ENCODE data around the gene ARMC9.

ARMC9 gene

GRCh38 chr2:231228974-231229529, 30.6 kb downstream of the ARMC9 start:
- no peak for ATAC-seq

GRCh38 chr2:231235217-231235616, 36.8 kb downstream of the ARMC9 start:
- TF ChIP-seq ZNF70 (CRISPR knock-in tag; IDR thresholded peaks at IDR 0.05) (no peak), ESRRG (CRISPR knock-in tag; IDR thresholded peaks at IDR 0.05) (no peak), CREB5 (CRISPR knock-in tag; IDR thresholded peaks at IDR 0.05; ENCODE audit: low read depth) (no peak), RARB (CRISPR knock-in tag; IDR thresholded peaks at IDR 0.05) (no peak), SNAI2 (CRISPR knock-in tag; IDR thresholded peaks at IDR 0.05) (no peak), ZNF8 (CRISPR knock-in tag; IDR thresholded peaks at IDR 0.05) (no peak), OSR1 (CRISPR knock-in tag; IDR thresholded peaks at IDR 0.05) (no peak)
- no peak for ATAC-seq

More at GRCh38 chr2:231228974-231229529, 30.6 kb downstream of the ARMC9 start:
- 0 out of 2 replicates have a peak, but pooled peaks have one; percentile 19 for TF ChIP-seq SNAI2 (CRISPR knock-in tag; IDR thresholded peaks at IDR 0.05)
- no peak for TF ChIP-seq RARB (CRISPR knock-in tag; IDR thresholded peaks at IDR 0.05)
- peak; percentile 62 for TF ChIP-seq ISL1 (CRISPR knock-in tag; IDR thresholded peaks at IDR 0.05)

GRCh38 chr2:231238689-231239088, 40.3 kb downstream of the ARMC9 start:
- TF ChIP-seq PATZ1 (CRISPR knock-in tag; IDR thresholded peaks at IDR 0.05; ENCODE audit: borderline replicate concordance) (no peak), ZFP3 (CRISPR knock-in tag; IDR thresholded peaks at IDR 0.05) (no peak), GLIS3 (CRISPR knock-in tag; IDR thresholded peaks at IDR 0.05) (no peak), ZC3H10 (CRISPR knock-in tag; IDR thresholded peaks at IDR 0.05) (no peak), ZNF8 (CRISPR knock-in tag; IDR thresholded peaks at IDR 0.05) (no peak), SNAI2 (CRISPR knock-in tag; IDR thresholded peaks at IDR 0.05) (no peak), BACH2 (CRISPR knock-in tag; IDR thresholded peaks at IDR 0.05; ENCODE audit: borderline replicate concordance) (no peak)
- ATAC-seq, result no peak

- ATAC-seq, result no peak
- TF ChIP-seq ZNF8 (CRISPR knock-in tag; IDR thresholded peaks at IDR 0.05) (no peak), POU6F1 (CRISPR knock-in tag; IDR thresholded peaks at IDR 0.05; ENCODE audit: borderline replicate concordance, low read depth) (no peak), TOX (CRISPR knock-in tag; IDR thresholded peaks at IDR 0.05; ENCODE audit: borderline replicate concordance) (no peak), CSDC2 (CRISPR knock-in tag; IDR thresholded peaks at IDR 0.05) (no peak), ZC3H10 (CRISPR knock-in tag; IDR thresholded peaks at IDR 0.05) (no peak), BACH2 (CRISPR knock-in tag; IDR thresholded peaks at IDR 0.05; ENCODE audit: borderline replicate concordance) (no peak), TCF4 (CRISPR knock-in tag; IDR thresholded peaks at IDR 0.05; ENCODE audit: borderline replicate concordance) (no peak), ESRRG (CRISPR knock-in tag; IDR thresholded peaks at IDR 0.05) (no peak), ZNF70 (CRISPR knock-in tag; IDR thresholded peaks at IDR 0.05) (no peak), PATZ1 (CRISPR knock-in tag; IDR thresholded peaks at IDR 0.05; ENCODE audit: borderline replicate concordance) (no peak), ZFP30 (CRISPR knock-in tag; IDR thresholded peaks at IDR 0.05) (no peak), ARNTL (CRISPR knock-in tag; IDR thresholded peaks at IDR 0.05; ENCODE audit: borderline replicate concordance, low read depth) (no peak), ZNF565 (CRISPR knock-in tag; conservative IDR thresholded peaks at IDR 0.05; ENCODE audit: low read depth) (no peak)
These were observed 41.3 kb downstream of the ARMC9 start for GRCh38 chr2:231239751-231240150.
